ENCODE measurements around the gene UNC93A.

The UNC93A gene

DNA sequence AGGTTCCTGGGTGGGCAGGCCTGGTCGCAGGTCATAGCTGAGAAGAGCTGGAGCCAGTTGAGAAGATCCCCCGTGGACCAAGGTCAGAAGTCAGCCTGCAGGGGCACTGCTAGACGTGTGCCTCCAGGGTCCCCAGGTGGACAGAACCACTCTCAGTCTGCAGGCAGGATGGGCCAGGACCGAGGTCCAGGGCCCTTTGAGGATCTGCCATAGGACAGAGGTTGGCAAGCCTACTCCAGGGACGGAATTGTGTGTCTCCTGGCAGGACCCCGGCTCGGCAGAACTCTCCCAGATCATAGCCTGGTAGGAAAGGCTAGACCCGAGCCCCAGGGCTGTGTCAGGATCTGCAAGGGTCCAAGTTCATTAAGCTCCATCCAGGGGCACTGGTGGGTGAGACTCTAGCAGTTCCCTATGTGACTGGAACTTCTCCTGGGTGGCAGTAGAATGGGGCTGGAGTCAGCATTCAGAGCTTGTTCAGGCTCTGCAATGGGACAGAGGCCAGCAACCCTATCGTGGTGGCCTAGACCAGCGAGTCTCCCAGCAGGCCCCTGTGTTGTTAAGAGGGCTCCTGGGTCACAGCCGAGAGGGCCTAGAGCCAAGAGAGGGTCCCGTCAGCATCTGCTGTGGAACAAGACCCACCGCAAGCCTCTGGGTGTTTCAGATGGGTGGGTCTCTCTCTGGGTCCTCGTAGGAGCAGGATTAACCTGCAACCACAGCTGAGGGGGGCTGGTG, 51.9 kb downstream of the UNC93A start:
- TF ChIP-seq, protein P1, sequence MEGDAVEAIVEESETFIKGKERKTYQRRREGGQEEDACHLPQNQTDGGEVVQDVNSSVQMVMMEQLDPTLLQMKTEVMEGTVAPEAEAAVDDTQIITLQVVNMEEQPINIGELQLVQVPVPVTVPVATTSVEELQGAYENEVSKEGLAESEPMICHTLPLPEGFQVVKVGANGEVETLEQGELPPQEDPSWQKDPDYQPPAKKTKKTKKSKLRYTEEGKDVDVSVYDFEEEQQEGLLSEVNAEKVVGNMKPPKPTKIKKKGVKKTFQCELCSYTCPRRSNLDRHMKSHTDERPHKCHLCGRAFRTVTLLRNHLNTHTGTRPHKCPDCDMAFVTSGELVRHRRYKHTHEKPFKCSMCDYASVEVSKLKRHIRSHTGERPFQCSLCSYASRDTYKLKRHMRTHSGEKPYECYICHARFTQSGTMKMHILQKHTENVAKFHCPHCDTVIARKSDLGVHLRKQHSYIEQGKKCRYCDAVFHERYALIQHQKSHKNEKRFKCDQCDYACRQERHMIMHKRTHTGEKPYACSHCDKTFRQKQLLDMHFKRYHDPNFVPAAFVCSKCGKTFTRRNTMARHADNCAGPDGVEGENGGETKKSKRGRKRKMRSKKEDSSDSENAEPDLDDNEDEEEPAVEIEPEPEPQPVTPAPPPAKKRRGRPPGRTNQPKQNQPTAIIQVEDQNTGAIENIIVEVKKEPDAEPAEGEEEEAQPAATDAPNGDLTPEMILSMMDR (conservative IDR thresholded peaks at IDR 0.05; ENCODE audit: control insufficient read depth, insufficient read depth, low read depth, low read length), result no peak
- no peak for DNase-seq (ENCODE audit: low read depth)

DNA sequence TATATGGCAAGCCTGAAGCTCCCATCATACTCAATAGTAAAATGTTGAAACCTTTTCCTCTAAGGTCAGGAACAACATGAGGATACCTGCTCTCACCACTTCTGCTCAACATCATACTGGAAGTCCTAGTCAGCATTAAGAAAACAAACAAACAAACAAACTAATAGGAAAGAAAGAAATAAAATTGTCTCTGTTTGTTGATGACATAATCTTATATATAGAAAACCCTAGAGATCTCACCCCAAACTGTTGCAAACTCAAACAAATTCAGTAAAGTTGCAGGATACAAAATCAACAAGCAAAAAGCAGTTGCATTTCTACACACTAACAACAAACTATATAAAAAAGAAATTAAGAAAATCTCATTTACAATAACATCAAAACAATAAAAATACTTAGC, 54.2 kb downstream of the UNC93A start:
- TF ChIP-seq, protein P1 (conservative IDR thresholded peaks at IDR 0.05; ENCODE audit: control insufficient read depth, insufficient read depth, low read depth, low read length), result no peak
- DNase-seq (ENCODE audit: low read depth), result no peak

More for the DNA sequence above, 51.9 kb downstream of the UNC93A start:
- no peak overlapping the region for H3K4me3 ChIP-seq (ENCODE audit: control insufficient read depth, low read depth, low read length)

DNA sequence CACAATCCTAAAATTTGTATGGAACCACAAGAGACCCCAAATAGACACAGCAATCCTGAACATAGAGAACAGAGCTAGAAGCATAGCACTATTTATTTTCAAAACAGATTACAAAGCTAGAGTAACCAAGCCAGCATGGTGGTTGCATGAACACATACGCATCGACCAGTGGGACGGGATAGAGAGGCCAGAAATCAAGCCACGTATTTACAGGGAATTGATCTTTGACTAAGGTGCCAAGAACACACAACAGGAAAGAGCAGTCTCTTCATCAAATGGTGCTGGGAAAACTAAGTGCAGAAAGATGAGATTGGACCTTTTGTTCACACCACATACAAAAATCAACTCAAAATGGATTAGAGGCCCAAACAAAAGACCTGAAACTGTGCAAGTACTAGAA, 54.8 kb downstream of the UNC93A start:
- TF ChIP-seq, protein P1 (conservative IDR thresholded peaks at IDR 0.05; ENCODE audit: control insufficient read depth, insufficient read depth, low read depth, low read length), result no peak
- H3K4me3 ChIP-seq (ENCODE audit: control insufficient read depth, low read depth, low read length), result no peak overlapping the region
- DNase-seq (ENCODE audit: low read depth), result no peak

More for the DNA sequence above, 54.2 kb downstream of the UNC93A start:
- no peak overlapping the region for H3K4me3 ChIP-seq (ENCODE audit: control insufficient read depth, low read depth, low read length)

DNA sequence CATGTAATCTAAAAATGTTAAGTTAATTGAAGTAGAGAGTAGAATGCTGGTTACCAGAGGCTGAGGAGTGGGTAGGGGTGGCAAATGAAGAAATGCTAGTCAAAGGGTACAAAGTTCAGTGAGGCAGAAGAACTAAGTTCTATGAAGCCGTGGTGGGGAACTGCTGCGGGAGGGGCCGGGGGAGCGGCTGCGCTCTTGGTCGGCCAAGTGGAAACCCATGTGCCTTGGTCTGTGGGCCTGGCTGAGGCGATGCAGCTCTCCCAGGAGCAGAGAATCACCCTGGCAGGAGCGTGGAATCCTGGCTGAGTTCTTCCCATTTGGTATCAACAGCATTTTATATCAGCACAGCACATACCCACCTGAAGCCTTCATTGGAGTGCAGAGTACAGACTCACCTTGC, 56.1 kb downstream of the UNC93A start:
- TF ChIP-seq, protein P1 (conservative IDR thresholded peaks at IDR 0.05; ENCODE audit: control insufficient read depth, insufficient read depth, low read depth, low read length), result no peak
- H3K4me3 ChIP-seq (ENCODE audit: control insufficient read depth, low read depth, low read length), result no peak overlapping the region
- no peak for DNase-seq (ENCODE audit: low read depth)

DNA sequence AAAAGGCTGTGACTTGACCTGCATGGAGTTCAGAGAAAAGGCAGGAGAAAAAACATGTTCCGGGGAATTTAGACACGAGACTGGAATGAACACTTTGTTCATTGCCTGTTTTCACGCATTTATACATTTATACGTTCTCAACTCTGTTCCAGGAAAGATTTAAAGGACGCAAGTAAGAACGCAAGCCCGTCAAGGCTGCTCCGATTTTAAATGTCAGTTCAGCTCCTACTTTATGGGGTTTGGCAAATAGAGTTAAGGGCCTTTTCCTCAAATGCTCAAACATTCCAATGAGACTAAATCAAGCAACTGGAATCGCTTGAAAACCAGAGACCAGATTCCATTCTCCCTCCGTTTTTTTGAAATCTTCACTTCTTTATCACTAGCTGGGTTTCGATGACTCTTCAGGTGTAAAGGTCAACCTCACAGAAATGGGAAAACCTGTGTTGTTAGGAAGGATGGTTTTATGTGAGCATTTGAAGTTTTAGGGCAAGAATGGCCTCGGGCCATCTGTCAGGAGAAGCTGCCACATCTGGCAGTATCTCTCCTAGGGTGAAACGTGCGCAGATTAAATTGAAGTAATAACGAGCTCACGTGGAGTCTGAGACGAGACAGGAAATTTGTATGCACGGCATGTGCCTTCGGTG, 58.6 kb downstream of the UNC93A start:
- TF ChIP-seq, protein P1 (conservative IDR thresholded peaks at IDR 0.05; ENCODE audit: control insufficient read depth, insufficient read depth, low read depth, low read length), result no peak
- DNase-seq (ENCODE audit: low read depth), result no peak
- H3K4me3 ChIP-seq (ENCODE audit: control insufficient read depth, low read depth, low read length), result no peak overlapping the region

DNA sequence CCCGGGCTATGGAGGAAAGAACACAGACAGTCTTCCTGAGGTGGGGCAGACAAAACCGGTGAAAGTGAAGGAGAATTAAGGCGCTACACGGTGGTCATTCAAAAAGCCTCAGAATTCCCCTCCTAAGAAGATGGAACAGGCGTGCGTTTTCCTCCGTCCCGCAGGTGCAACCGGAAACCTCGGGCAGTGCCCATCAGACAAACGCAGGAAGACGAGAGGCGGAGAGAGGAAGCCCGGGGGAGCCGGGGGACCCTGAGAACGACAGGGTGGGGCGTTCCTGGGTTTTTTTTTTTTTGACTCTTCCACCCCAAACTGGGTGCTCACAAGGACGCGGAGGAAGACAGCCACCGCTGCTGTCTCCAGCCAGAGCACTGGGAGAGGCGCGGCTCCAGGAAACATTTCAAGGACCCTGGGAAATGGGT, 59.2 kb downstream of the UNC93A start:
- H3K4me3 ChIP-seq (ENCODE audit: control insufficient read depth, low read depth, low read length), result no peak overlapping the region
- TF ChIP-seq, protein P1 (conservative IDR thresholded peaks at IDR 0.05; ENCODE audit: control insufficient read depth, insufficient read depth, low read depth, low read length), result no peak
- no peak for DNase-seq (ENCODE audit: low read depth)

All from fibroblast of mammary gland (primary cell).